ENCODE results near the gene MIB2.

Gene MIB2

DNA sequence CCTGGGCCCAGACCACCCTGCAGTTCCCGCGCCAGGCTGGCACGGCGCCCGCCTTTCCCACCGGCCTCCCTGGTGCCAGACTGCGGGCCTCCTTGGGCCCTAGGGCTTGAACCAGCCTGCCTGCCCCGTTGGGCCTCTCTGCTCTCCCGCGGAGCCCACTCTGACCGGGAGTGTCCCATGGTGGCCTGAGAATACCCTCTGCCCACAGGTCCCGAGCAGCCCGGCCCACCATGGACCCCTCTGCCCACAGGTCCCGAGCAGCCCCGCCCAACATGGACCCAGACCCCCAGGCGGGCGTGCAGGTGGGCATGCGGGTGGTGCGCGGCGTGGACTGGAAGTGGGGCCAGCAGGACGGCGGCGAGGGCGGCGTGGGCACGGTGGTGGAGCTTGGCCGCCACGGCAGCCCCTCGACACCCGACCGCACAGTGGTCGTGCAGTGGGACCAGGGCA lies 7.9 kb downstream of the MIB2 start:
- no peaks in the 10 kb centered on the region for H3K9me3 Mint-ChIP-seq
- TF ChIP-seq, protein P1, sequence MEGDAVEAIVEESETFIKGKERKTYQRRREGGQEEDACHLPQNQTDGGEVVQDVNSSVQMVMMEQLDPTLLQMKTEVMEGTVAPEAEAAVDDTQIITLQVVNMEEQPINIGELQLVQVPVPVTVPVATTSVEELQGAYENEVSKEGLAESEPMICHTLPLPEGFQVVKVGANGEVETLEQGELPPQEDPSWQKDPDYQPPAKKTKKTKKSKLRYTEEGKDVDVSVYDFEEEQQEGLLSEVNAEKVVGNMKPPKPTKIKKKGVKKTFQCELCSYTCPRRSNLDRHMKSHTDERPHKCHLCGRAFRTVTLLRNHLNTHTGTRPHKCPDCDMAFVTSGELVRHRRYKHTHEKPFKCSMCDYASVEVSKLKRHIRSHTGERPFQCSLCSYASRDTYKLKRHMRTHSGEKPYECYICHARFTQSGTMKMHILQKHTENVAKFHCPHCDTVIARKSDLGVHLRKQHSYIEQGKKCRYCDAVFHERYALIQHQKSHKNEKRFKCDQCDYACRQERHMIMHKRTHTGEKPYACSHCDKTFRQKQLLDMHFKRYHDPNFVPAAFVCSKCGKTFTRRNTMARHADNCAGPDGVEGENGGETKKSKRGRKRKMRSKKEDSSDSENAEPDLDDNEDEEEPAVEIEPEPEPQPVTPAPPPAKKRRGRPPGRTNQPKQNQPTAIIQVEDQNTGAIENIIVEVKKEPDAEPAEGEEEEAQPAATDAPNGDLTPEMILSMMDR (IDR thresholded peaks at IDR 0.05; ENCODE audit: unreplicated experiment in 3 of 3) = no peak
- no peaks in the 10 kb centered on the region for H3K27me3 Mint-ChIP-seq (ENCODE audit: low read depth)
- no peaks in the 10 kb centered on the region for H3K36me3 Mint-ChIP-seq (ENCODE audit: low read depth)
- no peaks in the 10 kb centered on the region for H3K4me1 Mint-ChIP-seq
- H3K4me3 Mint-ChIP-seq = no peak overlapping the region
- no peak overlapping the region for H3K27ac Mint-ChIP-seq

DNA sequence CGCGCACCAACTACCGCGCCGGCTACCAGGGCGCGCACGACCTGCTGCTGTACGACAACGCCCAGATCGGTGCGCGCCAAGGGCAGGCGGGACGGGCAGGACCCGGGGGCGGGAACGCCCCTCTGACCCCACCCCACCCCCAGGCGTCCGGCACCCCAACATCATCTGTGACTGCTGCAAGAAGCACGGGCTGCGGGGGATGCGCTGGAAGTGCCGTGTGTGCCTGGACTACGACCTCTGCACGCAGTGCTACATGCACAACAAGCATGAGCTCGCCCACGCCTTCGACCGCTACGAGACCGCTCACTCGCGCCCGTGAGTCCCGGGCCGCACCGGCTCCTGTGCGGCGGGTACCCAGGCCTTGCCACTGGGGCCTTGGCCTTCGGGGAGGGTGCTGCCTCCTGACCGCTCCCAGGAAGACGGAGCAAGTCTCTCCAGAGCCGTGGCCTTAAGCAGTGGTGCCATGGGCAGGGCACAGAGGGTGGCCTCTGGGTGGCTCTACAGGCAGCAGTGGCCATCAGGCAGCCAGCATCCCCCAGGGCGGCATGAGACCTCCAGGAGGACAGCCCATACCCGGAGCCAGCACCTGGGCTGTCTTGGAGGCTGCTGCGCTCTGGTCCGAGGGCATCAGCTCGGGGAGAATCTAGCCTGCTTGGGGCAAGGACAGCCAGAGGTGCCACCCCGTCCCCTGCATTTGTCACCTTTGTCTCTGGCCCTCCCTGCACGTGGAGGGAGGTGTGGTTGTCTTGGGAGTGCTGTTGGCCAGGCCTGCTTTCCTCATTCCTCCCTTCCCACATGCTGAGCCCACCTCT lies 8.5 kb downstream of the MIB2 start:
- Mint-ChIP-seq H3K27me3 (ENCODE audit: low read depth) (no peaks in the 10 kb centered on the region), H3K27ac (no peak overlapping the region), H3K4me3 (no peak overlapping the region), H3K36me3 (ENCODE audit: low read depth) (no peaks in the 10 kb centered on the region), H3K9me3 (no peaks in the 10 kb centered on the region), H3K4me1 (no peaks in the 10 kb centered on the region)
- TF ChIP-seq, protein P1 (IDR thresholded peaks at IDR 0.05; ENCODE audit: unreplicated experiment in 3 of 3) = no peak

DNA sequence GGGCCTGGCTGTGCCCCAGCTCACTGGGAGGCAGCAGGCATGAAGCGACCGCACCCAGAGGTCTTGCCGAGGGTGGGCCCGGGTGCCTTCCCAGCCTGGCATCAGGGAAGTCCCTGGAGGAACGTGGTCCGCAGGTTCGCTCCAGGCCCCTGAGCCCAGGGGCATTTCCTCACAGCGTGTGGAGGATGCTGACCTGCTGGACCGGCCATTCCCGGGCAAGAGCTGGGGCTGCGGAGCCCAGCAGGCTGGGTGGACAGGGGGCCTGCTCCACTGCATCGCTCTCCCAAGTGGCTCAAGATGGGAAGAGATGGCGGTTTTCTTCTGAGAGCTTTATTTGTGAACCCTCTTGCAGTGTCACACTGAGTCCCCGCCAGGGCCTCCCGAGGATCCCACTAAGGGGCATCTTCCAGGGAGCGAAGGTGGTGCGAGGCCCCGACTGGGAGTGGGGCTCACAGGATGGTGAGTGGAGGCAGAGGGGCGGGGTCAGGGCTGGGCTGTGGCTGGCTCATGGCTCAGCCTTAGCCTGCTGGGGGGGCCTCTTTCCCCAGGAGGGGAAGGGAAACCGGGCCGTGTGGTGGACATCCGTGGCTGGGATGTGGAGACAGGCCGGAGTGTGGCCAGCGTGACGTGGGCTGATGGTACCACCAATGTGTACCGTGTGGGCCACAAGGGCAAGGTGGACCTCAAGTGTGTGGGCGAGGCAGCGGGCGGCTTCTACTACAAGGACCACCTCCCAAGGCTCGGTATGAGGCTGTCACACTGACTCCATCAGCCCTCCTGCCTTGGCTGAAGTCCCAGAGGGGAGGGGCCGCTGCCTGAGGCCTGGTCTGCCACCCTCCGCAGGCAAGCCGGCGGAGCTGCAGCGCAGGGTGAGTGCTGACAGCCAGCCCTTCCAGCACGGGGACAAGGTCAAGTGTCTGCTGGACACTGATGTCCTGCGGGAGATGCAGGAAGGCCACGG lies 9.4 kb downstream of the MIB2 start:
- H3K4me1 Mint-ChIP-seq = no peaks in the 10 kb centered on the region
- no peaks in the 10 kb centered on the region for H3K36me3 Mint-ChIP-seq (ENCODE audit: low read depth)
- H3K9me3 Mint-ChIP-seq = no peaks in the 10 kb centered on the region
- no peak overlapping the region for H3K4me3 Mint-ChIP-seq
- H3K27me3 Mint-ChIP-seq (ENCODE audit: low read depth) = no peaks in the 10 kb centered on the region
- TF ChIP-seq, protein P1 (IDR thresholded peaks at IDR 0.05; ENCODE audit: unreplicated experiment in 3 of 3) = no peak
- H3K27ac Mint-ChIP-seq = no peak overlapping the region

DNA sequence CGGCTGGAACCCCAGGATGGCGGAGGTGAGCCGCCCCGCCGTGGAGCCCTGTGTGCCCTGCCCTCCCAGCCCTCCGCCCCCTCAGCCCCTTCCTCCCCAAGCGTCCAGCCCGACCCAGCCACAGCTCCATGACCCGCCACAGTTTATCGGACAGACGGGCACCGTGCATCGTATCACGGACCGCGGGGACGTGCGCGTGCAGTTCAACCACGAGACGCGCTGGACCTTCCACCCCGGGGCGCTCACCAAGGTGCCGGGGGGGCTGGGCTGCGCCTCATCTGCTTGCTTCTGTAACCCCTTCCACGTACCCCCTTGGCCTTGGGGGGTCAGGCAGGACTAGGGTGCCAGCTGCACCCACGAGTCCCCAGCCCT lies 10.1 kb downstream of the MIB2 start:
- no peaks in the 10 kb centered on the region for H3K4me1 Mint-ChIP-seq
- TF ChIP-seq, protein P1 (IDR thresholded peaks at IDR 0.05; ENCODE audit: unreplicated experiment in 3 of 3) = no peak
- H3K36me3 Mint-ChIP-seq (ENCODE audit: low read depth) = no peaks in the 10 kb centered on the region
- no peaks in the 10 kb centered on the region for H3K27me3 Mint-ChIP-seq (ENCODE audit: low read depth)
- no peak overlapping the region for H3K4me3 Mint-ChIP-seq
- H3K27ac Mint-ChIP-seq = no peak overlapping the region
- no peaks in the 10 kb centered on the region for H3K9me3 Mint-ChIP-seq

DNA sequence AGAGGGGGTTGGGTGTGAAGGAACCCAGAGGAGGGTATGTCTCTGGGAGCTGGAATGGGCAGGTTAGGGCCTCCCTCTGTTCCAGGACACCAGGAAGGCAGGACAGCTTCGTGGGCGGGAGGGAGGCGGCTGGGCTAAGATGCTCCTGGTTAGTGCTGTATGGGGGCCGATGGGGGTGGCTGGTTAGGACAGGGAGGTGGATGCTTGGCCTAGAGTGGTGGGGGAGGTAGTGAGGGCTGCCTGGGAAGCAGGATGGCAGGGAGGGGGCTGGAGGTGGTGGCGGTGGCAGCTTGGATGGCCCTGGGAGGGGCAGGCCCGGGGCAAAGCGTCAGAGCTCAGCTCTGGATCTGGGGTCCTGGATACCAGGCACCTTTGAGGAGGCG lies 10.5 kb downstream of the MIB2 start:
- H3K4me3 Mint-ChIP-seq = no peak overlapping the region
- no peaks in the 10 kb centered on the region for H3K27me3 Mint-ChIP-seq (ENCODE audit: low read depth)
- TF ChIP-seq, protein P1 (IDR thresholded peaks at IDR 0.05; ENCODE audit: unreplicated experiment in 3 of 3) = no peak
- no peak overlapping the region for H3K27ac Mint-ChIP-seq
- no peaks in the 10 kb centered on the region for H3K9me3 Mint-ChIP-seq
- no peaks in the 10 kb centered on the region for H3K36me3 Mint-ChIP-seq (ENCODE audit: low read depth)
- no peaks in the 10 kb centered on the region for H3K4me1 Mint-ChIP-seq
